ENCODE measurements around the gene BPNT1.

DNA sequence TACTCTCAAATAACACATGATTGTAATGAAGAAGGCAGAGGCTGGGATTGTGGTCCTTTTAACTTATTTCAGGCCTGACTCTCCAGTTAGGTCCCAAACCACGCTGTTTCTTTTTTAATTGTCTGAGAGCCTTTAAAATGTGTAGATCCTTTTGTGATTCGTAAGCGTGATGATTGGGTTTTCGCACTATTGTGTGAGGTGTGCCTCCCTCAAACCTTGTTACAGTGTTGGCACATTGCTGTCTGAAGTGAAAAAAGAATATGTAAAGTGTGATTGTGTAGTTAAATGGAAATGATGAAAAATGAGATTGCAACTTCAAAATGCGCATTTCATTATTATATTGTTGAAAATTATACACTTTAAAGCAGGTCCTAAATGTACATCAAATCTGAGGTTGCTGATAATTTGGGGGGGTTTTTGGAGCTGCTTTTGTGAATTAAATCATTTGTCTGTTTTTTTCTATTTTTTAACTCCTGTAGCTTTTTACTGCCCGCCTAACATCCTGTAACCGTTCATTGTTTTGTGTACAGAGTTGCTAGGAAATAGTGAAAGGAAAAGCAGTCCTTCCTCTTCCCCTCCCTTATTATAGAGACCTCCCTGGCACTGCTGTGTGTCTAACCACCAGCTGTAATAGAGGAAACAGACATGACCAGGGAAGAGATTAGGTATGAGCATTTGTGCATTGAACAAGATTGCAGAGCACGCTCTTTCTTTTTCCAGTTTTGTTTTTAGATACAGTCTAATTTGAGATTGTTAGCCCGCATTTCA is 47.6 kb upstream of the BPNT1 start:
- TF ChIP-seq, protein P1, sequence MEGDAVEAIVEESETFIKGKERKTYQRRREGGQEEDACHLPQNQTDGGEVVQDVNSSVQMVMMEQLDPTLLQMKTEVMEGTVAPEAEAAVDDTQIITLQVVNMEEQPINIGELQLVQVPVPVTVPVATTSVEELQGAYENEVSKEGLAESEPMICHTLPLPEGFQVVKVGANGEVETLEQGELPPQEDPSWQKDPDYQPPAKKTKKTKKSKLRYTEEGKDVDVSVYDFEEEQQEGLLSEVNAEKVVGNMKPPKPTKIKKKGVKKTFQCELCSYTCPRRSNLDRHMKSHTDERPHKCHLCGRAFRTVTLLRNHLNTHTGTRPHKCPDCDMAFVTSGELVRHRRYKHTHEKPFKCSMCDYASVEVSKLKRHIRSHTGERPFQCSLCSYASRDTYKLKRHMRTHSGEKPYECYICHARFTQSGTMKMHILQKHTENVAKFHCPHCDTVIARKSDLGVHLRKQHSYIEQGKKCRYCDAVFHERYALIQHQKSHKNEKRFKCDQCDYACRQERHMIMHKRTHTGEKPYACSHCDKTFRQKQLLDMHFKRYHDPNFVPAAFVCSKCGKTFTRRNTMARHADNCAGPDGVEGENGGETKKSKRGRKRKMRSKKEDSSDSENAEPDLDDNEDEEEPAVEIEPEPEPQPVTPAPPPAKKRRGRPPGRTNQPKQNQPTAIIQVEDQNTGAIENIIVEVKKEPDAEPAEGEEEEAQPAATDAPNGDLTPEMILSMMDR (IDR thresholded peaks at IDR 0.05; ENCODE audit: low read length) = no peak
- TF ChIP-seq EZH2 (optimal IDR thresholded peaks at IDR 0.05; ENCODE audit: low read depth, low read length) = no peak
